GM19438 (cell line): ENCODE data around the gene MOB2.
"Not testable (repeated sequence)": the region's sequence is repeated elsewhere in the genome, so short reads cannot be mapped to it uniquely, and the experiment has no call there.

ENCODE experiments used
- ATAC-seq: cut with Tn5 transposase; IDR thresholded peaks from one replicate; pipeline ENCODE4 v1.9.1; 2021; ENCODE audit warnings: low read depth; ENCODE audit not compliant: unreplicated experiment

MOB2 gene

GRCh38 chr11:1519028-1520010 lies 32.7 kb upstream of the MOB2 start:
- ATAC-seq, result no peak

GRCh38 chr11:1518301-1518700 lies 31.7 kb upstream of the MOB2 start:
- ATAC-seq, result no peak

- no peak for ATAC-seq
Observed at GRCh38 chr11:1517117-1518005, 30.8 kb upstream of the MOB2 start.

GRCh38 chr11:1516273-1517067 lies 29.9 kb upstream of the MOB2 start:
- no peak for ATAC-seq

GRCh38 chr11:1515082-1516060 lies 28.8 kb upstream of the MOB2 start:
- no peak for ATAC-seq

GRCh38 chr11:1514336-1515061 lies 27.9 kb upstream of the MOB2 start:
- ATAC-seq, result no peak

GRCh38 chr11:1513326-1514296 lies 27.0 kb upstream of the MOB2 start:
- no peak for ATAC-seq

- ATAC-seq, result not testable (repeated sequence)
Observed at GRCh38 chr11:1512531-1513258, 26.1 kb upstream of the MOB2 start.

- no peak for ATAC-seq
Observed at GRCh38 chr11:1511937-1512496, 25.4 kb upstream of the MOB2 start.

GRCh38 chr11:1510928-1511327 lies 24.3 kb upstream of the MOB2 start:
- ATAC-seq, result no peak

- not testable (repeated sequence) for ATAC-seq
Observed at GRCh38 chr11:1510351-1510750, 23.8 kb upstream of the MOB2 start.

- no peak for ATAC-seq
Observed at GRCh38 chr11:1509626-1510255, 23.2 kb upstream of the MOB2 start.

GRCh38 chr11:1508986-1509385 lies 22.4 kb upstream of the MOB2 start:
- ATAC-seq, result no peak

GRCh38 chr11:1508491-1508891 lies 21.9 kb upstream of the MOB2 start:
- no peak for ATAC-seq

GRCh38 chr11:1507381-1508140 lies 21.0 kb upstream of the MOB2 start:
- no peak for ATAC-seq
